ENCODE measurements around the gene CELA1.
"Not testable (repeated sequence)": the region's sequence is repeated elsewhere in the genome, so short reads cannot be mapped to it uniquely, and the experiment has no call there.

CELA1 gene

DNA sequence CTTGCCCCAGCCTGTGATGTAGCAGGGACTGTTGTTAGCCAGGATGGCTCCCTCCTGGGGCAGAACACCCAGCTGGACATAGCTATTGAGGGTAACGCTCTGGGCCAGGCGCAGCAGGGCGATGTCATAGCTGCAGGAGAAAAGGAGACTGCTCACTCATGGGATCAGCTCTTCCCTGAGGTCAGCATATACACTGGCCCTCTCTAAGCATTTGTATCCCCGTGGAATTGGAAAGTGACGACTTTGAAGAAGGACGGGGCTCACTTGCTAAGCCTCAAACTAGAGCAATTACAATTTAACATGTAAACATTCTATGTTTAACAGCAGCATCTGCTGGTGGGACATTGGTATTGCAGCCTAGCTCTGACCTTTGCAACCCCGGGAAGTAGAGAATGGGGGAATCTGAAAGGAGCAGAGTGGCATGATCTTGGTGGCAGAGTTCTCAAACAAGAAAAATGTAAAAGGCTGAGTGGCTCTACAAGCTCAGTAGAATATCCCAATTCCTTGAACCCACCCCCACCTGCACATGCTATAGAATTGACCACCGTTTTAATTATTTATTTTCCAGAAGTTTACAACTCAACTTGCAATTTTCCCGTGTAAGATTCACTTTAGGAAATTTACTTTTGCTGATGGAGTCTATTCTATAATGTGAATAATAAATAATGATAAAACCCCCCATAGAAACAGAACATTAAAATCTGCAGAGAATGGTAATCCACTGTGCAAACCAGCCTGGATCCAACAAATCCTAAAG, 5.0 kb downstream of the CELA1 start:
- DNase-seq: peak; percentile 71
- peak; percentile 75 for ATAC-seq

- DNase-seq: no peak
- no peak for ATAC-seq
Observed at GRCh38 chr12:51339750-51340149, 6.7 kb downstream of the CELA1 start.

DNA sequence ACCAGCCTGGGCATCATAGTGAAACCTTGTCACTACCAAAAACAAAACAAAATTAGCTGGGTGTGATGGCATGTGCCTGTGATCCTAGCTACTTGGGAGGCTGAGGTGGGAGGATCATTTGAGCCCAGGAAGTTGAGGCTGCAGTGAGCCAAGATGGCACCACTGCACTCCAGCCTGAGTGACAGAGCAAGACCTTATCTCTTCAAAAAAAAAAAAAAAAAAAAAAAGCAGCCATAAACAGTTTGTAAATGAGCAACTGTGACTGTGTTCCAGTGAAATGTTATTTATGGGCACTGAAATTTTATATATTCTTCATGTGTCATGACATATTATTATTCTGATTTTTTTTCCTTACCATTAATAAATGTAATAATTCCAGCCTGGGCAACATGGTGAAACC, 9.1 kb downstream of the CELA1 start:
- not testable (repeated sequence) for ATAC-seq, DNase-seq

GRCh38 chr12:51335931-51336330, 10.5 kb downstream of the CELA1 start:
- DNase-seq: no peak
- ATAC-seq: no peak

DNA sequence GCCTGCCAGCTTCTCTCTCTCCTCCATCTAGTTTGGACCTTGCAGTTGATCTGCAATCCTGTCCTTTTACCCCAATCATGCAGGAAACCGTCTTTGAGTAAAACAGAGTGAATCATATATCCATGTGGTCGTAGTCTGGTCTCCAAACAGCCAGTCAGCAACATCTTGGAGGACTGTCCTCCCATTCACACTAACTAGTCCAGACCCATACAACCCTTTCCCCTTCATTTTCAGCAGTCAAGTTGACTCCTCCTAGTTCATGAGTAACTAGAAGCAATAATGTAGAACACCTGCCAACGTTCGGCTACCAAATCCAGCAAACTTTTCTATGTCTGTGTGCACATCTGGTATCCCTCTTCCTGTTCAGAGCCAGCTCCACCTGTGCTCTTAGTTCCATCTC, 11.7 kb downstream of the CELA1 start:
- DNase-seq: no peak
- no peak for ATAC-seq

GRCh38 chr12:51333536-51333935, 12.9 kb downstream of the CELA1 start:
- DNase-seq: no peak
- ATAC-seq: no peak

- no peak for ATAC-seq
- no peak for DNase-seq
Observed at GRCh38 chr12:51330186-51330585, 16.3 kb downstream of the CELA1 start.

- ATAC-seq: no peak
- no peak for DNase-seq
Observed at GRCh38 chr12:51329742-51330141, 16.7 kb downstream of the CELA1 start.

- no peak for ATAC-seq
- no peak for DNase-seq
Observed at GRCh38 chr12:51328587-51328986, 17.9 kb downstream of the CELA1 start.

- ATAC-seq (no peak), DNase-seq (no peak)
Observed at GRCh38 chr12:51326698-51327439, 19.6 kb downstream of the CELA1 start.

DNA sequence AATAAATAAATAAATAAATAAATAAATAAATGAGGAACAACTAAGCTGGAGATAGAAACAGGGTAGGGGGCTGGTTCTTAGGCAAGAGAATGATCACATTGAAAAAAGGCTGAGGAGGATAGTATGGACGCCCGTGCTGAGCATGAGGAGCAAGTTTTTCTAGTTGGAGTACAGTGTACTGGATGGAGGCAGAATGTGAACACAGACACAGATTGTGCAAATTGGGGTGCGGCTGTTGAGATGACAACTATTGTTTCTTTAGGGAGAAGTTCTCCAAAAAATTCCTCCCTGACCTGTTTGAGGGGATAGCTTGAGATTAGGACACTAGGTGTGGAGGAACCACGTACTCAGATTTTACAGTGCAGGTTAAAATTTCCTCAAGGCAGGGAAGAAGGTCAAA, 21.5 kb downstream of the CELA1 start:
- DNase-seq: no peak

DNA sequence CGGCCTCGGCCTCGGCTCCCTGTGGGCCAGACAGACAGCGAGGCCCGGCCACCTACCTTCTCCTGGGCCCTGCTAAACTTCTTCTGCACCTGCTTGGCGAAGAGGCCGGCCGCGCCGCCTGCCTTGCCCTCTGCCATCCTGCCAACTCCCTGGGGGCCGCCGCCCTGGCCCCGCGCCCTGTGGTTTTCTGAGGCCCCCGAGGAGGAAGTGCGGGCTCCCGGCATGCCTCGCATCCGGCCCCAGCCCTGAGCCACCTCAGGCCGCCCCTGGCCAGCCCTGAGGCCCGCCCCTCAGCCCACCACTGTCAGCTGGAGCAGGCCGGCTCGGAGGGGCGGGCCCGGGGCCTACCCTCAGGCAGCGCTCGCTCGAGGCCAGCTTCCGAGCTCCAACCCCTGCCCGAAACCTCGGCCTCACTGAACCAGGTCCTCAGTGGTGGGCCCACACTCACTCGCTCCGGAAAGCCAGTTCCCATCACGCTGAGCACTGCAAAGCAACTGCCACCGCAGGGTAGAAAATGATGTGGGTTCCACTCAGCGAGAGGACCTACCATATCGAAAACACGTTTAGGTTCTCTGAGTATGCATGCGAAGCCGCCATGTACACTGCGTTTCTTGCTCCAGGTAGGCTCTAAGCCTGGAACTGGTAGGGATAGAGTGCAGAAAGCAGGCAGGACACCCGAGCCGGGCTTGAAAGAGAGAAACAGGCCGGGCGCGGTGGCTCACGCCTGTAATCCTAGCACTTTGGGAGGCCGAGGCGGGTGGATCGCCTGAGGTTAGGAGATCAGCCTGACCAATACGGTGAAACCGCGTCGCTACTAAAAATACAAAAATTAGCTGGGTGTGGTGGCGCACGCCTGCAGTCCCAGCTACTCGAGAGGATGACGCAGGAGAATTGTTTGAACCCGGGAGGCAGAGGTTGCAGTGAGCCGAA, 22.2 kb downstream of the CELA1 start, which contains the start of gene BIN2:
TSS of gene BIN2 (minus strand) at position 209 of the 930 bp plus-strand sequence. CDS start at position 137, 72 bp downstream.
- ATAC-seq (peak; percentile 85), DNase-seq (peak; percentile 86)

More for the DNA sequence above, 21.5 kb downstream of the CELA1 start:
- no peak for ATAC-seq

DNA sequence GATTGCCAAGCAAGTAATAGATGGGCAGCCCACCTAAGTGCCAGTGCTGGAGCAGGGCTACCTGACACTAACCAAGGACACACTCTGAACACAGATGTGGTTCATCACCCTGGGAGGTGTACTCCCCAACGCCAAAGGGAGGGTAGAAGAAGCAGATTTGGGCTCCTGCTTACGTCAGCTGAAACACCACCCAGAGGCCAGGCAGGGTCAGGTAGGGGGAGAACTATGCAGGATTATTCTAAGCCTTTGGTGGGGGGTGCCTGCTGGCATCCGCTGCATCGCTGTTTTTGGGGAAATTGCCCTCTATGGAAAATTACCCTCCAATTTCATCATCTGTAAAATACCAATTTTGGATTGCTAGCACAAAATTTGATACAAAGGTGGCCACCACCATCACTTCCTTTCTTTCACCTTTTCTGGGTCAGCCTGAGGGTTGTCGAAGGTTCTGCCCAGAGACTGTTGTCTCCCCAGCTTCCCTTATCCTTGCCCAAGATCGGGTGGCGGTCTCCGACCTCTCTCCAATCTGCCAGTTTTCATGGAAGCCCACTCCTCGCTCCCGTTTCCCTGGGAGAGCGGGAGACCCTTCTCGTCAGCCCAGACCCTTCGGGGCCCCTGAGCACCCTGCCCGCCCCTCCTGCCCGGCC, 23.0 kb downstream of the CELA1 start:
- ATAC-seq: peak; percentile 61
- DNase-seq: peak; percentile 66

DNA sequence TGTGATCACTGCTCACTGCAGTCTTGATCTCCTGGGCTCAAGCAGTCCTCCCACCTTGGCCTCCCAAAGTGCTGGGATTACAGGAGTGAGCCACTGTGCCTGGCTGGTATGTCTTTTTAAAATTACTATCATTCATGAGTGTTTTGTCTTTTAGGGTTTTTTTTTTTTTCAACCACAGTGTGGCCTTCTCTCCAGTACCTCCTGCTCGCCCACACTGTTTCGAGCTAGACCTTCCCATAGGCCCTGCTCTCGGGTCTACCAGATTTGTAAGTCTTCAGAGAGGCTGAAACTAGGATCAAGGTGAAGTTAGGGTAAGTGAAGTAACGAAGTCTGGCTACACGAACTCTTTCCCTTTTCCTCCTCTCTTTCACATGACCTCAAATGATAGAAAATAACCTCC, 24.0 kb downstream of the CELA1 start:
- ATAC-seq (peak; percentile 50), DNase-seq (peak; percentile 57)

- ATAC-seq (no peak), DNase-seq (no peak)
Observed at GRCh38 chr12:51321882-51322281, 24.6 kb downstream of the CELA1 start.

GRCh38 chr12:51320695-51321320, 25.7 kb downstream of the CELA1 start:
- DNase-seq: no peak

GRCh38 chr12:51320311-51320694, 26.2 kb downstream of the CELA1 start:
- no peak for ATAC-seq
- no peak for DNase-seq

More at GRCh38 chr12:51320695-51321320, 25.7 kb downstream of the CELA1 start:
- ATAC-seq: no peak

DNA sequence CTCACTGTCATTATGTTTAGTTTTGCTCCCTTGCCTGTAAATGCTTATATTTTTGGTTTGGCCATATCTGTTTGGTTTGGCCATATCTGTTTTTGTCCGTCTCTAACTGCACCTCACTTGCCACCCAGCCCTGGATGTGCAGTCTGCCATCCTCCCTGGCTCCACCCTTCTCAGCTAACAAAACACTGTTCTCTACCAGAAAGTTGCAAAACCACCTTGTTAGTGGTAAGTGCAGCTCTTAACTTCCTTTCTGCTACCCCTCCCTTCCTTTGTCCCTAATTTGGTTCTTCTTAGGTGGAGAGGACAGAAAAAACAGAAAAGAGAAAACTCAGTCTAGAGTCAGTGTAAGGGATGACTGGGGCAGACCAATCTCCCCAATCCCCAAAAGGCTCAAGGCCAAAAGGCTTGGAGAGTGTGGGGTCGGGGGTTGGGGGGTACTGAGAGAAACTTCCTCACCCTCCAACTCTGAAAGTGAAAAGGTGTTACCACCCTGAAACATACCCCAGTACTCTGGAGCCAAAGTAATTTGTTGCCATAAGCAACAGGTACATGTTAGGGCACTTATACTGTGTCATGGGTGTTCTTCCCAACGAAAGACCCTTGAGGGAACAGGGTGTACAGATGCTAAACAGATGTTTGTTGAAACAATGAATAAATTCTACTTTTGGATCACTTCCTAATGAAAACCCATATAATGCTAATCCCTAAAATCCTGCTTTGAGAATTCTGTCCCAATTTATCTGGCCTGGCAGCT, 27.5 kb downstream of the CELA1 start:
- ATAC-seq (no peak), DNase-seq (no peak)

- ATAC-seq: not testable (repeated sequence)
Observed at GRCh38 chr12:51318057-51318806, 28.2 kb downstream of the CELA1 start.

DNA sequence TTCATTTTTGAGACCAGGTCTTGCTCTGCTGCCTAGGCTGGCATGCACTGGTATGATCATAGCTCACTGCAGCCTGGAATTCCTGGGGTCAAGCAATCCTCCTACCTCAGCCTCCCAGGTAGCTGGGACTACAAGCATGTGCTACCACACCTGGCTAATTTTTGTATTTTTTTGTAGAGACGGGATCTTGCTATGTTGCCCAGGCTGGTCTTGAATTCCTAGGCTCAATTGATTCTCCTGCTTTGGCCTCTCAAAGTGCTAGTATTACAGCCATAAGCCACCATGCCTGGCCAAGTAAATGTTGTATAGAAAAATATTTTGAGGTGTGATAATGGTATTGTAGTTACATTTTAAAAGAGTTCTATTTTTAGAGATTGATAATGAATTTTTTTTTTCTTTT, 35.1 kb downstream of the CELA1 start:
- no peak for ATAC-seq

More at GRCh38 chr12:51318057-51318806, 28.2 kb downstream of the CELA1 start:
- not testable (repeated sequence) for DNase-seq

More for the DNA sequence above, 35.1 kb downstream of the CELA1 start:
- no peak for DNase-seq
